Stimulated activated CD8-positive, alpha-beta memory T cell treated with anti-CD3 and anti-CD28 coated beads, Interleukin-2, amount 100 ng/mL, for 48 hours (primary cell): ENCODE results near the gene PTBP2.
"Not testable (repeated sequence)": the region's sequence is repeated elsewhere in the genome, so short reads cannot be mapped to it uniquely, and the experiment has no call there.

ENCODE experiments used
- DNase-seq, 2 donors: peaks; one replicate each; pipeline ENCODE4 v3.0.0-alpha.2; 2020; ENCODE audit warnings: low read depth in 2 of 2

The PTBP2 gene

DNA sequence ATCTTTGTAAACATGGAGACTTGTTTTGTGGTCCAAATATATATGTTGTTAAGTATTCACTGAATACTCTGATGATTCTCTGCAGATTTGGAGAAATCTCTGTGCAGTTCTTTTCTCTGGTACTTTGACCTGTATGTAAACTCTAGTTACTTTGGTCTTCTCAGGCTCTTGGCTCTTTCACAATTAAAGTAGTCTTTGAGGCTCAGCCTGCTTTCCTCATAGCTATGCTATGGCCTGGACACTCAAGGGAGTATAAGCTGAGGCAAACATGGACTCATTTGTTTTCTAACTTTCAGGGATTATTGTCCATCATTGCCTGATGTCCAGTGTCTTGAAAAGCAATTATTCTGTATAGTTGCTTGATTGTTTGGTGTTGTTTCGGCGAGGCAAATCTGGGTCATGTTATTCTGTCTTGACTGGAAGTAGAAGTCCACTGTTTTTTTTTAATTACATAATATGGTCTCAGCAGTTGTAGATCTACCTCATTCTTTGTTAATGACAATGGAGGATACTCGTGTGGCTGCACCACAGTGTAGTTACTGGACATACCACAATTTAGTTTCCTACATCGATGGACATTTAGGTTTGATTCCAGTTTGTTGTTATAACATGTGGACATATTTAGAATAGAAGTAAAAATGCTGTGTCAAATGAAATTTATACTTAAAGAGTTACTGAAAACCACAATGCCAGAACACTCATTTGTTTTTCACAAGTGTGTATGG, 9.2 kb downstream of the PTBP2 start:
- no peak for DNase-seq

- DNase-seq: no peak
Observed at GRCh38 chr1:96741335-96741734, 19.8 kb downstream of the PTBP2 start.

GRCh38 chr1:96746440-96747420, 25.1 kb downstream of the PTBP2 start:
- no peak for DNase-seq

- no peak for DNase-seq
Observed at GRCh38 chr1:96747565-96747964, 26.0 kb downstream of the PTBP2 start.

GRCh38 chr1:96748078-96748477, 26.5 kb downstream of the PTBP2 start:
- DNase-seq: no peak

GRCh38 chr1:96749618-96750017, 28.0 kb downstream of the PTBP2 start:
- no peak for DNase-seq

DNA sequence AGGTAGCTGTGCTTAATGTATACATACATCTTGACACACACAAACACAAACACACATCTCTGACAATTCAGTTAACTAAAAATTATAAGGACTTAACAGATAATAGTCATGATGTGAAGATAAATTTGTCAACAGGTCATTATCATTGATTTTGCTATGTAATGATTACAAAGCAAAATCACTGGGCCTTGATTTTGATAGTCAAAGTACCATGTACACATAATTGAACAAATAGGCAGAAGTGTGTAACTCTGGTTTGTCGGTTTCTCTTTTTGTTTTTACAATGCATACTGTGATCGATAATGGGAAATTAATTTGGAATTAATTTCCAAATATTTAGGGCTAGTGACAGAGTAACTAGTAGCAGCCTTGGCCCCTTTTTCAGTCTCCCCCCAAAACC, 30.8 kb downstream of the PTBP2 start:
- no peak for DNase-seq

- DNase-seq: no peak
Observed at GRCh38 chr1:96756789-96757188, 35.2 kb downstream of the PTBP2 start.

DNA sequence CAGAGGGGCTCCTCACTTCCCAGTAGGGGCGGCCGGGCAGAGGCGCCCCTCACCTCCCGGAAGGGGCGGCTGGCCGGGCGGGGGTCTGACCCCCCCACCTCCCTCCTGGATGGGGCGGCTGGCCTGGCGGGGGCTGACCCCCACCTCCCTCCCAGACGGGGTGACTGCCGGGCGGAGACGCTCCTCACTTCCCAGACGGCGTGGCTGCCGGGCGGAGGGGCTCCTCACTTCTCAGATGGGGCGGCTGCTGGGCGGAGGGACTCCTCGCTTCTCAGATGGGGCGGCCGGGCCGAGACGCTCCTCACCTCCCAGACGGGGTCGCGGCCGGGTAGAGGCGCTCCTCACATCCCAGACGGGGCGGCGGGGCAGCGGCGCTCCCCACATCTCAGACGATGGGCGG, 41.0 kb downstream of the PTBP2 start:
- DNase-seq: not testable (repeated sequence)

- no peak for DNase-seq
Observed at GRCh38 chr1:96763514-96763913, 41.9 kb downstream of the PTBP2 start.

DNA sequence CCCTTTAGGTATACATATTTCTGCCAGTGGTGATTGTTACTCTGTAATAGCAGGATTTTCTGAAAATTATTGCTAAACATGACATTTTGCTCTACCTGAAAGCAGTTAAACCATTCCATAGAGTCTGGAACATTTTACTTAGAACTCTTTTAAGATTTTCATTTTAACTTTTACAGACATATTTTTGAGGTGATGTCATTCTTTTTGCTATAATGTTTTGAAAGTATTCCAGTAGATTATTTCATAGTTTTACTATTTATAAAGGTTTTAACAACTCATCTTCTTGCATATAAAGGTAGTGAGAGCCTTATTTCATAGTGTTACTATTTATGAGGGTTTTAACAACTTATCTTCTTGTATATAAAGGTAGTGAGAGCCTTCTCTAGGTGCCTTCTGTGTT, 42.9 kb downstream of the PTBP2 start:
- DNase-seq: no peak

DNA sequence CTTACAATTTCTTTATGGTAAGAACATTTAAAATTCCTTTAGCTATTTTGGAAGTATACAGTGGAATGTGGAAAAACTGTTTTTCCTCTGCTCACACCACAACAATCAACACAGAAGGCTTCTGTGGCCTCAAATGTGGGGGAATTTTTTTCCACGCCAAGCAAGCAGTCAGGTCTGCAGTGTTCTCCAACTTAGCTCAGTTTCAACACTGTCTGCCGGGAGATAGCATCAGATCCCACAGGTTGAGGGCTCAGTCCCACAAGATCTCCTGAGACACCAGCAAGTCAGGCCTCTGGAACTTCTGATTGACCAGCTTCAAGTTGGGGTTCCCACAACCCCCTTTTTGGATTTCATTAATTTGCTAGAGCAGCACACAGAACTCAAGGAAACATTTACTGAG, 50.3 kb downstream of the PTBP2 start:
- no peak for DNase-seq

DNA sequence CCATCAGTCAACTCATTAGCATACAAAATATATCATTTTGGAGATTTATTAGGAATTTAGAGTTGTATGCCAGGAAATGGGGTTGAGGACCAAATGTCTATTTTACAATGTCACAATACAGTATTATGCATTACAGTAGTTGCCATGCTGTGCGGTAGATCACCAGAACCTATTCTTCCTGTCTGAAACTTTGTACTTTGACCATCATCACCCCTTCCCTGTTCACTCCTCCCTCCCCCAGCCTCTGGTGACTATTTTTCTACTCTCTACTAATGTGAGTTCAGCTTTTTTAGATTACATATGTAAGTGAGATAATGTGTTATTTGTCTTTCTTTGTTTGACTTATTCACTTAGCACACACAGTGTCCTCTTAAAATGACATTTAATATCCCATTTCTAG, 50.8 kb downstream of the PTBP2 start:
- no peak for DNase-seq

DNA sequence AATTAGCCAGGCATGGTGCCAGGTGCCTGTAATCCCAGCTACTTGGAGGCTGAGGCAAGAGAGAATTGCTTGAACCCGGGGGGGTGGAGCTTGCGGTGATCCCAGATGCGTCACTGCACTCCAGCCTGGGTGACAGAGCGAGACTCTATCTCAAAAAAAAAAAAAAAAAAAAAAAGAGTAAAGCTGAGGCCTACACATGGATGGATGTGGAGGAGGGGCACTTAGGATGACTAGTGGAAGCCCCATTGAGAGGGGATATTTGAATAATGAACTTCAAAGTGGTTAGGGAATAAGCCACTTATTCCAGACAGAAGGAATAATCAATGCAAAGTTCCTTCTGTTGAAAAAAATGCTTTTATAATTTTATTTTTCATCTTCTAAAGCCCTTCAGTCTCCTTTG, 51.4 kb downstream of the PTBP2 start:
- no peak for DNase-seq

- DNase-seq: no peak
Observed at GRCh38 chr1:96782206-96782605, 60.6 kb downstream of the PTBP2 start.

DNA sequence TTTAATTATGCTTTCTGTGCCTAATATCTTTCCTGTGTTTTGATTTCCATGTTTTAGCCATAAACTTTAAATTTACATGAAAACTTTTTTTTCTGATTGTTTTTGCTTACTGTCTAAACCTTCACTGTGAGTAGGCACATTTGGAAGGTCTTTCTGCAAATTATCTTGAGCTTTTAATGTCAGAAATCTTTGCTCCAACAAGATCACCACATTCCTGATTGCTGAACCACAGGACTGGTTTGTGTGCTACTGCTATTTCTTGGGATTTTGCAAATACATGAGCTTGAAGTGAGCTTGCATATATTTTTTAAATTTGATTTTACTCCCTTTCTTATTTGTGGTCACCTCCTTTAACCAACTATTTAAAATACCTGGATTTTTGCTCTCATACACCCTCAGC, 61.3 kb downstream of the PTBP2 start:
- no peak for DNase-seq

GRCh38 chr1:96790599-96790998, 69.0 kb downstream of the PTBP2 start:
- DNase-seq: no peak

- DNase-seq: no peak
Observed at GRCh38 chr1:96792220-96792619, 70.6 kb downstream of the PTBP2 start.

DNA sequence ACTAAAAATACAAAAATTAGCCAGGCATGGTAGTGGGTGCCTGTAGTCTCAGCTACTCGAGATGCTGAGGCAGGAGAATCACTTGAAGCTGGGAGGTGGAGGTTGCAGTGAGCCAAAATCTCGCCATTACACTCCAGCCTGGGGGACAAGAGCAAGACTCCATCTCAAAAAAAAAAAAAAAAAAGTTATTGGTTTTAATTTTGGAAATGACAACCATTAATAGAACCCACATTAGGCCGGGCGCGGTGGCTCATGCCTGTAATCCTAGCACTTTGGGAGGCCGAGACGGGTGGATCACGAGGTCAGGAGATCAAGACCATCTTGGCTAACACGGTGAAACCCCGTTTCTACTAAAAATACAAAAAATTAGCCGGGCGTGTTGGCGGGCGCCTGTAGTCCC, 80.1 kb downstream of the PTBP2 start:
- DNase-seq: not testable (repeated sequence)

DNA sequence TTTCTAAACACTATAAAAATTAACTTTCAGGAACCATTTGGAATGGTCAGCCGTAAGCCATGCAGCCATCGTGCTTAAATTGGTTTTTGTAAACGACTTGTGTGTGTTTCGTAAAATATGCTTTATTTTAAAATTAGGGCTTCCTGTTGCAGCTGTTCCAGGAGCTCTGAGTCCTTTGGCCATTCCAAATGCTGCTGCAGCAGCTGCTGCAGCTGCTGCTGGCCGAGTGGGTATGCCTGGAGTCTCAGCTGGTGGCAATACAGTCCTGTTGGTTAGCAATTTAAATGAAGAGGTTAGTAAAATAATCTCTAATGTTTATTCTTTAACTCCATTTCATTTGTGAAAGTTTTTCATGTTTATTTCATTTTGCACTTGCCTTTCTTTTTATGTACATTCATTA, 83.1 kb downstream of the PTBP2 start:
- DNase-seq: no peak

DNA sequence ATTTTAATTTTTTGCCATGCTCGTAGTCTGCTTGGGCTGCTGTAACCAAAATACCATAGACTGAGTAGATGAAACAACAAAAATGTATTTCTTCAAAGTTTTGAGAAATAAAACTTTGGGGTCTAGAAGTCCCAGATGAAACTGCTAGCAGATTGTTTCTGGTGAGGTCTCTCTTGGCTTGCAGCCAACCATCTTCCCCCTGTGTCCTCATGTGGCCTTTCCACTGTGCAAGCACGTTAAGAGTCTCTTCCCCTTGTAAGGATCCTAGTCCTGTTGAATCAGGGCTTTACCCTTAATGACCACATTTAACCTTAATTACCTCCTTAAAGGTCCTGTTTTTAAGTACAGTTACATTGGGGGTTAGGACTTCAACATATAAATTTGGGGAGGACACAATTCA, 86.6 kb downstream of the PTBP2 start:
- DNase-seq: no peak

- no peak for DNase-seq
Observed at GRCh38 chr1:96815914-96816313, 94.3 kb downstream of the PTBP2 start.

GRCh38 chr1:96820107-96820506, 98.5 kb downstream of the PTBP2 start:
- DNase-seq: no peak
